ENCODE results near the gene LRRC37A3.
"Not testable (repeated sequence)": the region's sequence is repeated elsewhere in the genome, so short reads cannot be mapped to it uniquely, and the experiment has no call there.

The LRRC37A3 gene

GRCh38 chr17:64919289-64920025, at the start of gene LRRC37A3:
Gene LRRC37A3, minus strand, starts transcription at chr17:64919478. Its CDS starts 22,221 bp downstream, at chr17:64897257.
- peak; percentile 79 for DNase-seq

- DNase-seq: peak; percentile 16
These were observed 46.6 kb upstream of the LRRC37A3 start for GRCh38 chr17:64965873-64966287.

GRCh38 chr17:64965256-64965872, 46.1 kb upstream of the LRRC37A3 start:
- DNase-seq: not testable (repeated sequence)

- no peak for DNase-seq
These were observed 45.5 kb upstream of the LRRC37A3 start for GRCh38 chr17:64964796-64965195.

GRCh38 chr17:64963814-64964213, 44.5 kb upstream of the LRRC37A3 start:
- DNase-seq: not testable (repeated sequence)

- peak; percentile 25 for DNase-seq
These were observed 42.5 kb upstream of the LRRC37A3 start for GRCh38 chr17:64961563-64962378.

- DNase-seq: no peak
These were observed 32.6 kb upstream of the LRRC37A3 start for GRCh38 chr17:64951877-64952276.

- DNase-seq: no peak
These were observed 31.6 kb upstream of the LRRC37A3 start for GRCh38 chr17:64950871-64951270.

- DNase-seq: no peak
These were observed 27.9 kb upstream of the LRRC37A3 start for GRCh38 chr17:64947152-64947551.

- DNase-seq: no peak
These were observed 22.5 kb upstream of the LRRC37A3 start for GRCh38 chr17:64941761-64942160.

GRCh38 chr17:64941045-64941444, 21.8 kb upstream of the LRRC37A3 start:
- no peak for DNase-seq

- no peak for DNase-seq
These were observed 20.8 kb upstream of the LRRC37A3 start for GRCh38 chr17:64940055-64940454.

- no peak for DNase-seq
These were observed 19.7 kb upstream of the LRRC37A3 start for GRCh38 chr17:64938925-64939474.

GRCh38 chr17:64938290-64938689, 19.0 kb upstream of the LRRC37A3 start:
- DNase-seq: no peak

- no peak for DNase-seq
These were observed 16.8 kb upstream of the LRRC37A3 start for GRCh38 chr17:64936117-64936516.

GRCh38 chr17:64934284-64934778, 15.1 kb upstream of the LRRC37A3 start:
- DNase-seq: not testable (repeated sequence)

- DNase-seq: not testable (repeated sequence)
These were observed 13.6 kb upstream of the LRRC37A3 start for GRCh38 chr17:64932850-64933249.

GRCh38 chr17:64930374-64930773, 11.1 kb upstream of the LRRC37A3 start:
- DNase-seq: not testable (repeated sequence)

GRCh38 chr17:64929419-64930209, 10.3 kb upstream of the LRRC37A3 start:
- DNase-seq: not testable (repeated sequence)

- DNase-seq: not testable (repeated sequence)
These were observed 9.4 kb upstream of the LRRC37A3 start for GRCh38 chr17:64928701-64929100.

GRCh38 chr17:64927444-64927843, 8.2 kb upstream of the LRRC37A3 start:
- DNase-seq: peak; percentile 45

GRCh38 chr17:64926430-64926829, 7.2 kb upstream of the LRRC37A3 start:
- DNase-seq: not testable (repeated sequence)

Data from NCI-H2029 (cell line).